GM19193 (cell line): ENCODE results near the gene PPP4R3B.

Experiments
- POLR2A ChIP-seq: IDR thresholded peaks from 4 replicates; pipeline ENCODE4 v1.6.1; 2011; ENCODE audit not compliant: insufficient read depth, insufficient read length; ENCODE audit errors: extremely low read depth

The PPP4R3B gene

DNA sequence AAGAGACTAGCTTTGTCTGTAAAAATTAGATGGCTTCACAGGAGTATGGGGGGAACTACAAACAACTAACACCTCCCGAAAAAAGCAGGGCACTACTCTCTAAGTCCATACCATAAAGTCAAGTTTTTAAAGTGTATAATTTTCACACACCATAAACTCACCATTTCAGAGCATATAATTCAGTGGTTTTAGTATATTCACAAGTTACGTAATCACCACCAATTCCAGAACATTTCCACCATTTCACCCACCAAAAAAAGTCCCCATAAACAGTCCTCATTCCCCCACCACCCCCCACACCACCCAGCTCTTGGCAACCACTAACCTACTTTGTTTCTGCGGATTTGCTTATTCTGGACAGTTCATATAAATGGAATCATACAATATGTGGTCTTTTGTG, 64.1 kb downstream of the PPP4R3B start:
- TF ChIP-seq POLR2A: no peak

- TF ChIP-seq POLR2A: no peak
Measured at GRCh38 chr2:55550368-55551102, 66.9 kb downstream of the PPP4R3B start.

DNA sequence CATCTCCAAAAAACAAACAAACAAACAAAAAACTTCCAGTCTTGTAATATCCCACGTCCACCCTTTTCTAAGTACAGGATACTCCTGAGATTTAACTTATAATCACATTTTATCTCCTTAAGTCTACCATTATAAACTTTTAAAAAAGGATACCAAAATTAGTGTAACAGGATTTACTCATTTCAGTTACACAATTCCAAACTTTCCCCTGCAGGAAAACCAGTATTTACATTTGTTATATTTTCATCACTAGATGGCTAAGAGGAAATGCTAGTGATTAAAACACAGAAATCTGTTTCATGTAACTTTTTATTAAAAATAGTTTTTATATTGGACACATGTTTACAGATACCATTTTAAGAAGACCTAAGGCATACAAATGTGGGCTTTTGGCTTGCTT, 70.4 kb downstream of the PPP4R3B start:
- no peak for TF ChIP-seq POLR2A

- TF ChIP-seq POLR2A: no peak
Measured at GRCh38 chr2:55530539-55531081, 86.8 kb downstream of the PPP4R3B start.

GRCh38 chr2:55526174-55526573, 91.2 kb downstream of the PPP4R3B start:
- TF ChIP-seq POLR2A: no peak

DNA sequence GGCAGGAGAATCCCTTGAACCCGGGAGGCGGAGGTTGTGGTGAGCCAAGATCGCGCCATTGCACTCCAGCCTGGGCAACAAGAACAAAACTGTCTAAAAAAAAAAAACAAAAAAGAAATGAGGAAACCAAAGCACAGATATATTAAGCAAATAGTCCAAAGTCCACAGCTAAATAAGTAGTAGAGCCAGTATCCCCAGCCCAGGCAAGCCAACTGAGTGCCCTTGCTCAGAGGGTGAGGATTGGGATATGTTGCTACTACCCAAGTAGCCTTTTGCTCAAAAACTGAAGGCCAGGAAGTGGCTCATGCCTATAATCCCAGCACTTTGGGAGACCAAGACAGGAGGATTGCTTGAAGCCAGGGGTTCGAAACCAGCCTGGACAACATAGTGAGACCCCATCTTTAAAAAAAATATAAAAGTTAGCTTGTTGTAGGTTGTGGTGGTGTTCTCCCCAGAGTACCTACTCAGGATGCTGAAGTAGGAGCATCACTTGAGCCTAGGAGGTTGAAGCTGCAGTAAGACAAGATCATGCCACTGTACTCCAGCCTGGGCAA, 92.5 kb downstream of the PPP4R3B start:
- TF ChIP-seq POLR2A: no peak

GRCh38 chr2:55519938-55520885, 97.2 kb downstream of the PPP4R3B start:
- TF ChIP-seq POLR2A: no peak

DNA sequence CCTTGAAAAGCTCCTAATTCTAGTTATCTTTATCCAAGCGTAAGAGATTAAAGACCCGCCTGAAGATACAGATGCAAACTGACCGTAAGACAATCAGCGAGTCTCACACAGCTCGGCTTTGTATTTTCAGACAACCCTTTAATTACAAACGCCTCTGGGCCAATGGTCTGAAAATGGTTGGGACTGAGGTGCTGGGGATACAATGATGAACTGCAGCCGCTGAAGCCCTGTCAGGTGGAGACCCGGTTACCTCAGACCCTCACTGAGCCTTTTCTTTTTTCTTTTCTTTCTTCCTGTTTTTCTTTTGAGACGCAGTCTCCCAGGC, 98.6 kb downstream of the PPP4R3B start:
- TF ChIP-seq POLR2A: no peak

GRCh38 chr2:55511508-55512124, 105.8 kb downstream of the PPP4R3B start:
- TF ChIP-seq POLR2A: no peak

- no peak for TF ChIP-seq POLR2A
Measured at GRCh38 chr2:55502590-55503141, 114.8 kb downstream of the PPP4R3B start.

- no peak for TF ChIP-seq POLR2A
Measured at GRCh38 chr2:55500025-55500424, 117.4 kb downstream of the PPP4R3B start.

DNA sequence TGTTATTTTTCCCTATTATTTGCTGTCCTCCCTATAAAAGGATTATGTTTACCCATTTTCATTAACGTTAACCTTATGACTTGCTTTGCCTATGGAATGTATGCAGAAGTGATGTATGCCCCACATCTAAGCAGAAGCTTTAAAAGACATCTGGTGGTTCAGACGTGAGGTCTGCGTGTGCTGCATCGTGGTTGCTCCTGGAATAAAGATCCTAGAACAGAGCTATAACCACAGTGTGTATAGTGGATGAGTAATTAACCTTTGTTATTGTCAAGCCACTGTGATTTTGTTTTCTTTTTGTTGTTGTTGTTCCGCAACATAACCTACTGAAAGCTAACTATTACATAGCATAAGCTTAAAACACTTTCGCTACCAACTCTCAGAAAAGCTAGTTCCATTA, 118.8 kb downstream of the PPP4R3B start:
- TF ChIP-seq POLR2A: no peak
